HG02798 (cell line): ENCODE results near the gene P2RY14.
"Not testable (repeated sequence)": the region's sequence is repeated elsewhere in the genome, so short reads cannot be mapped to it uniquely, and the experiment has no call there.

Experiments
- ATAC-seq: cut with Tn5 transposase; IDR thresholded peaks from one replicate; pipeline ENCODE4 v1.9.1; 2021; ENCODE audit warnings: mild to moderate bottlenecking; ENCODE audit not compliant: unreplicated experiment, poor library complexity

P2RY14 gene

DNA sequence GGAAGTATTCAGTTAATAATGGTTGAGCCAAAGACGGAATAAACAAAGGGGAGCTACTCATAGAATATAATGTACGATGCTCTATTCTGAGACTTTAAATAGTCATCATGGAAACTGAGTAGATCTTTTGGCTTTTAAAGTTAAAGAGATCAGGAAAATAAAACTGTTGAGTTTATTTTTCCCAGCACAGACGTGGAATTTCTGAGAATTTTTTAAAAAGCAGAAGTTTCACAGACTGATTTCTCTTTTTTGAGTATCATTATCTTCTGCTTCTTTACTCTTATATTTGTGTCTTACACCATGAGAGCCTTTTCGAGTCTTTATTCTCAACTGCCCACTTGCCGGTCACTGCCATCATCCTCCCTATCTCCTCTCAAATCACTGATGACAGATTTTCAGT lies 13.2 kb downstream of the P2RY14 start:
- no peak for ATAC-seq

DNA sequence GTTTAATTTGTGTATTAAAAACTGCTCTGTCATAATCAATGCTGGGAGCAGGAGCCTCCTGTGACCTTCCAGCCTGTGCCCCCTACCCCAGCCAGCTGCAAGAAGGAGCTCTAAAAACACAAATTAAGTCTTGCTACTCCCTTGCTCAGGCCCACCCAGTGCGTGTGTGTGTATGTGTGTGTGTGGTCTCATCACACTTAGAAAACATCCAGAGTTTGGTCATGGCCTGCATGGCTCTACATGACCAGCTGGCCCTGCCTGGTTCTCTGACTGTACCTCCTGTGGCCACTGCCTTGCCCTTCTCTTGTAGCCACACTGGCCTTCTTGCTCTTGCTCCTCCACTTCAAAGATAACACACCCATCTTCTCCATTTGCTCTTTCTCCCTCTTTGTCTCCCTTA lies 13.7 kb downstream of the P2RY14 start:
- ATAC-seq = no peak

DNA sequence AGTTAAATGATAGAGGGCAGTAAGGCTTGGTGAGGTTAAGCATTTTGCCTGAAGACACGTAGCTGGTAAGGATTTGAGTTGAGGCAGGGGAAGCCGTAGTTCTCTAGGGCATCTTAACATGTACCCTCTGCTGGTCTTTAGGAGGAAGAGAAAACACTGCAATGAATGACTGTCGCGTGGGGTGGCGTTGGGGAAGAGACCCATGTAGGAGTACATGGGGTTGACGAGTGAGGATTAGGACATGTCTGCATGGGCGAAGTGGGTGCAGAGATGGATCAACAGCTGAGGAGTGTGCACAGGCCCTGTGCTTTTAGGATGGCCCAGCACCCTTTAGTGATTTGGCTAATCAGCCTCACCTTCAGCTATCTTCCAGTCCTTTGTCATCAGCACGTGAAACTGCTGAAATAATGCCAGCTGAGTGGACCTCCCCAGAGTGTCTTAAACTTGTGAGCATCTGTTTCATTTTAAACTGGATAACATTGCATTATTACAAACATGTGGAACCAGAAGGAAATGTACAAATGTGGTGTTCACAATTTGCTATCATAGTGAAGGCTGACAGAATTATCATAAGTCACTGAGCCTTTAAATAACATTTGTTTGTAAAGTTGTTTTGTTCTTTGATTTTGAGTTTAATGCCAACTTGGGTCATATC lies 15.3 kb downstream of the P2RY14 start:
- ATAC-seq = no peak

DNA sequence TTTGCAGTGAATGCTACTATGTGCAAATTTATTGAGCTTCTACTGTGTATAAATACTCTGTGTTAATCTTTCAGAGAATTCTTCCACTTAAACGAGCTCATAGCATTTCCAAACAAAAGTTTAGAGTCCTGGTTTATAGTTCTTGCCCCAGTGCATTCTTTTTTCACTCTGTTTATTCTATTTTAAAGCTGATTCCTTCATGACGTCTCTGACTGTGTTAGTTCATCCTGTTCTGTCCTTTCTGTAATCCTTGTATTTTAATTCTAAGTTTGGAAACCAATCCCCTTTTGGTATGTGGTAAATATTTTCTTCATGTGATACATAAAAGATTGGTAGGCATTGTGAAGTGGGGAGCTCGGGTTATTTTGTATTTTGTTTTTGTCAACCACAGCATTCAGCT lies 18.7 kb downstream of the P2RY14 start:
- ATAC-seq = no peak

DNA sequence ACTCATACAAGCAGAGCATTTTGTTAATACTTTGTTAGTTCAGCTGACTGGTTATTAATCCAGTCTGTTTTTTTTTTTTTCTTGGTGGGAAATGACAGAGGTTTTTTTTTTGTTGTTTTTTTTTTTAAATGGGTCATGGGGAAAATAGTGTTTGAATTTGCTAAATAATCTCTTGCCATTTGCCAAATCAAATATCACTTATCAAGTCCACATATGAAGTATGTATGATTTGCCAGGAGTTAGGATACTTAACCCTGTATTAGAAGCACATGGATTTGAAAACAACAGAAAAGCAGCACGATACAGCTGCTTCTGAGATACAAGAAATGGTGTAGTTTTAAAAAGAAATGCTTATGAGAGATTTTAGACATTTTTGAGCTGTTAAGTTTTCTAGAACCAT lies 21.6 kb downstream of the P2RY14 start:
- ATAC-seq = no peak

DNA sequence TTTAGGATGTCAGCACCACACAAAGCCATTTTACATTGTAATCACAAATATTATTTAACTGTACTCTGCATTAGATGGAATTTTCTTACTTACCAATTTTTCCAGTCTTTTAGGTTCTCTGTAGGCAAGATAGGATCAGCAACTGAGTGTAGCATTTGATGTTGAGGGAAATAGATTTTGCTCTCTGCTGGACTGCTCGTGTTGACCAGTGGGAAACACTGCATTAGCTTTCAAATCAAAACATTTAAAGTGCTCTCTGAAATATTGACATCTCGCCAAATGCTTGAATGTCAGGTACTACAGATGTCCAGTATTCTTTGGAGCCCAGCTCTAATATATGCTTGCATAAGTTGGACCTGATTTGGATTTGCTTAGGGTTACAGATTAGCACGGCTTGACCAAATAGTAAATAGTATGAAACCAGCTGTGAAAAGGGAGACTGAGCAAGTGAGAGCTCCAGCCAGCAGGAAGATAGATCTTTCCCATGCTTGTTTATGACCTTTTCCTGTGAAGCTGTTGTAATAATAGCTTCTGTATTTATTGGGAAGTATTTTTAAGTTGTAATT lies 29.5 kb downstream of the P2RY14 start:
- no peak for ATAC-seq

DNA sequence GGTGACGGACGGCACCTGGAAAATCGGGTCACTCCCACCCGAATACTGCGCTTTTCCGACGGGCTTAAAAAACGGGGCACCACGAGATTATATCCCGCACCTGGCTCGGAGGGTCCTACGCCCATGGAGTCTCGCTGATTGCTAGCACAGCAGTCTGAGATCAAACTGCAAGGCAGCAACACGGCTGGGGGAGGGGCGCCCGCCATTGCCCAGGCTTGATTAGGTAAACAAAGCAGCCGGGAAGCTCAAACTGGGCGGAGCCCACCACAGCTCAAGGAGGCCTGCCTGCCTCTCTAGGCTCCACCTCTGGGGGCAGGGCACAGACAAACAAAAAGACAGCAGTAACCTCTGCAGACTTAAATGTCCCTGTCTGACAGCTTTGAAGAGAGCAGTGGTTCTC lies 36.3 kb downstream of the P2RY14 start:
- not testable (repeated sequence) for ATAC-seq

DNA sequence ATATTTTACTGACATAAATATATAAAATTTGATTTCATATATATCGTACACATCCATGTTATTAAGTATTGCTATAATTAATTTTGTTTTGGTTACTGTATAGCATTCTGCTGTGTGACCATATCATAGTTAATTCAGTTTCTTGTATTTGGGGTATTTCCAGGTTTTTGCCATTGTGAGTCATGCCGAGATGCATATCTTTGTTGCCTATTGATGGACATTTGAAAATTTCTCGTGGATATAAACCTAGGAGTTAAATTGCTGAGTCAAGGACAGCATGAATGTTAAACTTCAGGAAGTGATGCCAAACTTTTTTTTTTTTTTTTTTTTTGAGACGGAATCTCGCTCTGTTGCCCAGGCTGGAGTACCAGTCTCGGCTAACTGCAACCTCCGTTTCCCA lies 41.6 kb downstream of the P2RY14 start:
- no peak for ATAC-seq

DNA sequence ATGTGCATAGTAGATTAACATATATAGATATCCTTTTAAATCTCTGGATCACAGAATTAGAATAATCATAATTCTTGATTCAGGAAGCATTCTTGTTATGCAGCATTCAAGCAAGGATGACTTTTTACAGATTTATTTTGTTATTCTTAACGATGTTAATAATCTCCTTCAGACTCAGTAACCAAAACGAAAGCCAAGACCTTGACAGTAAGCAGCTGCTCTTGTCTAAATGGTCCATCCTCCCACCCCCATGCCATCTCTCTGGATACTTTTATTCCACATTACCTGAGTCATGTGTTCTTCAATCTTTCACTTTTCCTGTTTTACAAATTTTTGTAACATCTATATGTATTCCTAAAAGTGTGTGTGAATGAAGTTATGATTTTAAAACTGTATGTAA lies 42.0 kb downstream of the P2RY14 start:
- ATAC-seq = no peak

DNA sequence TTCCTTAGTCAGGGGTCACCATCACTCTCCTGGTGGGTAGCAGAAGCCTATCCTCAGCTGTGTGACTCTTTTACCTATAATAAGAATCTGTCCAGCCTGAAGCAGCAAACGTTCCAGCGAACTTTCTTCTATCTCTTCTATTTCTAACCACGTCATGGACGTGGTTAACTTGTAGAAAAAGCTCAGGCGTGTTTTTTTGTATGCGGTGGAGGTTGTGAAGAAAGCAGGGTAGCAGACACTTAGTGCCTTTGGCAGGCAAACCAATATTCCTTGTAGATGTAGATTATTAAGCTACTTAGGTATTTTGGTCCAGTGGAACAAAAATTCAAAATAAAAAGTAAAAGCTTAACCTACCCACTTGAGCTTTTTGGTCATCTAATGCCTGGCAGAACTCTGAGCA lies 43.5 kb downstream of the P2RY14 start:
- no peak for ATAC-seq

DNA sequence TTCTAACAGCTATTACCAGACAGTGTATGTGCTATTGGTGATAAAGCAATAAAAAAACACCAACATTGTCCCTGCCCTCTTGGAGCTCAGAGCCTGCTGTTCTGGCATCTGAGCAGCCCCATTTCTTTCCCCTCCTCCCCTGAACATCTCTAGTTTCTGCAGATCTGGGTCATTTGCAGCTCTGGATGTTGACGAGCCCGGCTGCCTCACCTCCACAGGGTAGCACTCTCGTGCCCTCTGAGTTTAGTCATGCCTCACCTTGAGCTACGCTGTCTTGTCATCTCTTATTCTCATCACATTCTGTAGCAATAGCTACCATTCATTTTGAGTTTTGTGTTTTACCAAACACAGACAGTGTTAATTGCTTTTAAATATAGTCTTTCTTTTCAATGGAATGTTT lies 45.4 kb downstream of the P2RY14 start:
- ATAC-seq = no peak

DNA sequence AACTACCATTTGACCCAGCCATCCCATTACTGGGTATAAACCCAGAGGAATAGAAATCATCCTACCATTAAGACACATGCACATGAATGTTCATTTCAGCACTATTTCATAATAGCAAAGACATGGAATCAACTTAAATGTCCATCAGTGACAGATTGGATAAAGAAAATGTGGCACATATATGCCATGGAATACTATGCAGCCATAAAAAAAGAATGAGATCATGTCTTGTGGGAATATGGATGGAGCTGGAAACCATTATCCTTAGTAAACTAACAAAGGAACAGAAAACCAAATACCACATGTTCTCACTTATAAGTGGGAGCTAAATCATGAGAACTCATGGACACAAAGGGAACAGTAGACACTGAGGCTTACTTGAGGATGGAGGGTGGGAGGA lies 45.9 kb downstream of the P2RY14 start:
- not testable (repeated sequence) for ATAC-seq

DNA sequence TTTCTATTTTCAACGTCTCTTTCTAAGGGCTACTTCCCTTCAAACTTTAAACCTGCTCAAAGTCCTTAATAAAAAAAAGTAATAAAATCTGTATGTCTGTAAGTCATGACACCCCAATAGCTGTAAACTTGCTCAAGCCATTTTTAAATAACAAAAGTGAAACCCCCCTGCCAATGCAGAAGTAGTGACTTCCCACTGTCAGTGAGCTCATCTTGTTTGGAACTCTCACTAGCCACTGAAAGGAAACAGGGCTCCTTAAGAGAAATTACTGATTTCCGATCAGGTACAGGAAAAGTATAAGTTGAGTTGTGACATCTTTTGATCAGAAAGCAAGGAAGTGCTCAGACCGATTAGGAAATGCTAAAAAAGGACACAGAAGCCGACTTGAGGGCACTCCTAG lies 47.7 kb downstream of the P2RY14 start:
- ATAC-seq = peak; percentile 51

DNA sequence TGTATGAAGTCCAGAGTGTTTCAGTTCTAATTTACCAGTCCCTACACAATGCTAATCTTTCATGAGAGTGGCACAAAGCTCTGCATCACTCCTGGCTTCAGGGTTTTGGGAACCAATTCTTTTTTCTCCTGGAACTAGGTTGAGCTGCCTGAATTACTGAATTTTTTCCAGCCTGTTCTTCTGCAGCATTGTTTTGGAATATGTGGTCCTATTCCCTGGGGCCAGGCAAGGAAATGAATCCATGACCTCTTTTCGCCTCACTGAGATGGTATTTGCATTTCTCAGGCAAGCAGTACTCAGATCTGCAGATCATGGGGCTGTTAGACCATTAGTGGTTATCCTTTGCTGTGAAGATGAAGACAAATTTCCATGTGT lies 49.7 kb downstream of the P2RY14 start:
- ATAC-seq = no peak

DNA sequence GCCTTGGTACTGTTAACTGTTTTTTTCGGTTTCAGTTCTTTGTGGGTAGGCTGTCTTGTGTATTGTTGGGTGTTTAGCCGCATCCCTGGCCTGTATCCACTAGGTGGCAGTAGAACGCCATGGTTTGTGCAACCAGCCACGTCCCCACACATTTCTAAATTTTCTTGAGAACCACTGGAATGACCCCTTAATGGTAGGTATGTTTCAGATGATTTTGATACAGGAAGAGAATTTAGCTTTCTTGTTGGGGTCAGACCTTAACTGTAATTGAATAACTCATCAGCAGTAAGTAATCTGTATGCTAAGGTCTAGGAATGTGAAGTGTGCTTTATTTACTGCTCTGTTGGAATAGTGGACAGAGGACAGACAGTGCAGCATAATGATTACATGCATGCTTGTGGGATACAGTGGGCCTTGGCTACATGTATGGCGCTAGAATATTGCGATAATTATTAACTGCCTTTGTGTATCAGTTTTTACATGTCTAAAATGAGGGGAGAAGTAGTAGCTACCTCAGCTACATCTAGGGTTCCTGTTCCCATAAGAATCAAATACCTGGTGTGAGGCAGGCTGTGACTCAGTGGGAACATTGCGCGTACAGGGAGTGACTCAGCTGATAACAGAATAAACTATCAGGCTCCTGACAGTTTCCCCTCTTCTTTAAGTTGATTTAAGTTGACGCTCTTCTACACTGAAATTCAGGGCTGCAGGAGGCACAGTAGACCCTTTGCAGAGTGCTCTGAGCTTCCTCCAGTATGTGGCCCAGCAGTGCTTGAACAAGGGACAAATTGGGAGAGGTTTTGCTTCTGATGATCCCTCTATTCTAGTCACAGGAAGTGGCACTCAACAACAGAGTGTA lies 50.3 kb downstream of the P2RY14 start:
- ATAC-seq = peak; percentile 91

DNA sequence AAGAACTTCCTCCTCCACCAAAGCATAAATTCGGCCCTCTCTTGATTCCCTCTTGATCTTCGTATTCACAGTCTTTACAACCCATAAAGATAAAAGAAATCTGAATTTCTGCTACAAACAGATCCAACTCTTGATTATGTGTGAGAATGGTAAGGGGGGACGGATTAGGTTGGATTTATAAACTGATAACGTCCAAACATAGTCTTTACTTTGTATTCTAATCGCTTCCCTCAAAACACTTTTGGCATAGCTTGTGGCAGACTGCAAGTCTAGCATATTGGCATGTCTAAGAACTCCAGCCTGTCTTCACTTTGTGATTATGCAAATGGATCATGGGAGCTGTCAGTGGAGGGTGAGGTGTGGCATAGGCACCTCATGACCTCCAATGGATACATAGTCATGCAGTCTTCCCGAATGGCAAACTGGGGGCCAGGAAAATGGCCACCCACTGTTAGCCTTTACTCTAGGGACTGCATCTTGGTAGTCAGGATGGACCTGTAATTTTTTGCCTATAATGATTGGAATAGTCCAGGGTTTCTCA lies 51.0 kb downstream of the P2RY14 start:
- peak; percentile 29 for ATAC-seq

DNA sequence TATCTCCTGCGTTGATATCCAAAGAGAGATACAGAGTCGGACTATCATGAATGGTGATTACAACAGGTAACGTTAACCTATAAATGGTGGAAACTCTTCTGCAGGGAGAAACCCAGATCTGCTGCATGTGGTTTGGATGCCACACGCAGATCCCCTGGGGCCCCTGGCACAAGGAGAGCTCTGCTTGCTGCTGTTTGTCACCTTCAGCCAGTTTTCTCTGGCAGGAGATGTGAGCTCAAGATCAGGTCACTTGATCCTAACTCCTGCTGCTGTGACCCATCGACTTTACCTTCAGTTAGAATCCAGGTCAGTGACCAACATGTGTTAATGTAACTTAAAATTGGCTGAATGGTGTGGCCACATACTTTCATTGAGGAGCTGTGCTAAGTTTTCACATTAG lies 51.5 kb downstream of the P2RY14 start:
- no peak for ATAC-seq

DNA sequence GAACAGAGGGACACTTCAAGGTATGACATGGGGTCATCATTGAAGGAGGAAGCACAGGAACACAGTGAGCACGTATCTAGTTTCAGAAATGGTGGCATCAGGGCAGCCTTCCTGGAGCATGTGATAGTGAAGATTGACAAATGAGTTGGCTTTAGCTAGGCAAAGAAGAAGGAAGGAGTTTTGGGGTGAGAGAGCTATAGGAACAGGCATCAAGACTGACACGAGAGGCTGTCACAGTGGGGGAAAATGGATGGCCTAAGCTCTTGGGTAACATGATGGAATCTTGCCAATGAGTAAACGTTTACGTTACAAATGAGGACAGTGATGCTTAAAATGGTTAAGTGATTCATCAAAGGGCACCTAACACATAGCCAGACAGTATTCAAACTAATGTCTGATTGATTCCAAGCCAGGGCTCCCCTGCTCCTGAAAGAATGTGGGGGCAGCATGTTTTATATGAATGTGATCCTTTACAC lies 52.2 kb downstream of the P2RY14 start:
- ATAC-seq = no peak

DNA sequence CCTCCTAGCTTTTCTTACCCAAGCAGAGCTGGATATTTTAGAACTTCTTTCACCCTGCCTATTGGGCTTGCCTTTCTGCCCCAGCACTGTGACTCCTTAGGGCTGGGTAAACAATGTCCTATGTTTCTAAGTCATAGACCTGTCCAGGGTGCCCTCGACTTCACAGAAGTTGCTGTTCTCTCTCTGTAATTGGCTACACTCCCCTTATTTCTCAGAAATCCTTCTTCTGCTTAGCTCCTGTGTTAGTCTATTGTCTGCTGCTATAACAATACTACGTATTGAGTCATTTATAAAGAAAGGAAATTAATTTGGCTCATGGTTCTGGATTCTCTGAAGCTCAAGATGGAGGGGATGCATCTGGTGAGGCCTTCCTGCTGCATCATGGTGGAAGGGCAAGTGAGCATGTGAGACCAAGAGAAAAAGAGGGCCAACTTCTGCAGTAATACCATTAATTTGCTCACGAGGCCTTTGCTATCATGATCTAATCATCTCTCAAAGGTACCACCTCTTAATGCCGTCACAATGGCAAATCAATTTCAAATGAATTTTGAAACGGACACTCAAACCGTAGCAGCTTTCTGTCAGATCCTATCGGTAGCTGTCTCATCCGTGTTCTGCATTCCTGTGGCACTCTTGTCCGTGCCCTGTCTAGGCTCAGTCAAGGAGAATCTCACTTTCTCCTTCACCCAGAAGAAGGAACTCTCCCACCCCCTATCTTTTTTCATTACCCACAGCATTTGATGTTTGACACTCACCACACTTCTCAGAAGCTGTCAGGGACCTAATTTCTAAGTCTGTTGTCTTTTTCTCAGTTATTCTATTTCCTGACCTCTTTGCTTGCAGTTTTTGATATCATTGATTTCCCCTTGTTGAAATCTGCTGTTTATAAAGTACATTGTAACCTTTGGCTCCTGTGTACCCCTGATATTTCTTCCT lies 53.0 kb downstream of the P2RY14 start:
- no peak for ATAC-seq

DNA sequence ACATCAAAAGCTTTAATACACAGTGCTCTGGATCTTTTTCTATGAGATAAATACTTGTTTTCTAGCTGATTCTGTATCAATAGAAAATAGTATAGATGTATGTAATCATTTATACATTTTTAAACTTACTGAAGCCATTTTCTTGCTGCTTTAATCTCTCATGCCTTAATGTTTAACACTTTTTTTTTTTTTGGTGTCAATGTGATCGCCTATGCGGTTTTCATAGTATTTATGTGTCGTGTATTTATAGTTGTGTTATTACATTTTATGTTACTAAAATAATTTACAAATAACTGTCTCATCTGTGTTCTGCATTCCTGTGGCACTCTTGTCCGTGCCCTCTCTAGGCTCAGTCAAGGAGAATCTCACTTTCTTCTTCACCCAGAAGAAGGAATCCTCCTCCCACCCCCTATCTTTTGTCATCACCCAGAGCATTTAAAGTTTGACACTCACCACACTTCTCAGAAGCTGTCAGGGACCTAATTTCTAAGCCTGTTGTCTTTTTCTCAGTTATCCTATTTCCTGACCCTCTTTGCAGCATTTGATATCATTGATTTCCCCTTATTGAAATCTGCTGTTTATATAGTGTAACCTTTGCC lies 54.0 kb downstream of the P2RY14 start:
- ATAC-seq = no peak
